Astrocyte (in vitro differentiated cells and primary cell): ENCODE data around the gene ABHD11.

Experiments used
- CTCF ChIP-seq: IDR thresholded peaks from 2 replicates; pipeline ENCODE4 v1.5.1; 2011; ENCODE audit warnings: low read depth, mild to moderate bottlenecking, inconsistent platforms, low read length, moderate library complexity; ENCODE audit not compliant: insufficient read depth
- EZH2 ChIP-seq: IDR thresholded peaks from 2 replicates; pipeline ENCODE4 v1.6.1; 2012; ENCODE audit warnings: mild to moderate bottlenecking, low read length, inconsistent platforms; ENCODE audit not compliant: insufficient read depth

- no peak for TF ChIP-seq EZH2
- TF ChIP-seq CTCF = no peak
Measured at GRCh38 chr7:73719806-73720169, 18.8 kb downstream of the ABHD11 start.
